ENCODE data around the gene KRT36. TPM values are rescaled to one million over a fixed set of nuclear protein-coding genes. Genes with fewer than 3 reads are reported as not detected.

The KRT36 gene
- total RNA-seq, 1 donor from 2014 or later, result not detected

DNA sequence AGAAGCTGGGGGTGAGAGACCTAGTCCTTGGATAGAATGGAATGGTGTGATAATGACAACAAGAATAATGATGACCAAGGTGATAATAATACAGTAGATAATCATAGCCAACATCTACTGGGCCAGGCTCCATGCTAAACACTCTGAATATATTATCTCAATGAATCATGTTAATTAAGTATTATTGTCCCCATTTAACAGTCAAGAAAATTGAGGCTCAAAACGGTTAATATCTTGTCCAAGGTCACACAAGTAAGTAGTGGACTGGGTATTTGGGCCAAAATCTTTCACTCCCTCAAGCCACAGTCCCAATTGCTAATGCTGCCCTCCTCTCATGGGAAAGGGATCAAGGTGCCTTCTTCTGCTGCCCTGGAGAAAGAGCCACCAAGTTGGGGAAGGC is 42.3 kb upstream of the KRT36 start:
- H3K27me3 Mint-ChIP-seq (ENCODE audit: low read depth), result peaks cover 15% of the 10 kb centered on the region
- H3K36me3 Mint-ChIP-seq, result peaks cover under 1% of the 10 kb centered on the region
- TF ChIP-seq, protein P1, sequence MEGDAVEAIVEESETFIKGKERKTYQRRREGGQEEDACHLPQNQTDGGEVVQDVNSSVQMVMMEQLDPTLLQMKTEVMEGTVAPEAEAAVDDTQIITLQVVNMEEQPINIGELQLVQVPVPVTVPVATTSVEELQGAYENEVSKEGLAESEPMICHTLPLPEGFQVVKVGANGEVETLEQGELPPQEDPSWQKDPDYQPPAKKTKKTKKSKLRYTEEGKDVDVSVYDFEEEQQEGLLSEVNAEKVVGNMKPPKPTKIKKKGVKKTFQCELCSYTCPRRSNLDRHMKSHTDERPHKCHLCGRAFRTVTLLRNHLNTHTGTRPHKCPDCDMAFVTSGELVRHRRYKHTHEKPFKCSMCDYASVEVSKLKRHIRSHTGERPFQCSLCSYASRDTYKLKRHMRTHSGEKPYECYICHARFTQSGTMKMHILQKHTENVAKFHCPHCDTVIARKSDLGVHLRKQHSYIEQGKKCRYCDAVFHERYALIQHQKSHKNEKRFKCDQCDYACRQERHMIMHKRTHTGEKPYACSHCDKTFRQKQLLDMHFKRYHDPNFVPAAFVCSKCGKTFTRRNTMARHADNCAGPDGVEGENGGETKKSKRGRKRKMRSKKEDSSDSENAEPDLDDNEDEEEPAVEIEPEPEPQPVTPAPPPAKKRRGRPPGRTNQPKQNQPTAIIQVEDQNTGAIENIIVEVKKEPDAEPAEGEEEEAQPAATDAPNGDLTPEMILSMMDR (IDR thresholded peaks at IDR 0.05; ENCODE audit: unreplicated experiment), result no peak
- peaks cover 62% of the 10 kb centered on the region for H3K4me1 Mint-ChIP-seq
- no peaks in the 10 kb centered on the region for H3K9me3 Mint-ChIP-seq
- no peak for DNase-seq (ENCODE audit: low spot score in 2 of 2, unreplicated experiment in 2 of 2)
- H3K27ac Mint-ChIP-seq, result no peak overlapping the region
- no peak overlapping the region for H3K4me3 Mint-ChIP-seq

DNA sequence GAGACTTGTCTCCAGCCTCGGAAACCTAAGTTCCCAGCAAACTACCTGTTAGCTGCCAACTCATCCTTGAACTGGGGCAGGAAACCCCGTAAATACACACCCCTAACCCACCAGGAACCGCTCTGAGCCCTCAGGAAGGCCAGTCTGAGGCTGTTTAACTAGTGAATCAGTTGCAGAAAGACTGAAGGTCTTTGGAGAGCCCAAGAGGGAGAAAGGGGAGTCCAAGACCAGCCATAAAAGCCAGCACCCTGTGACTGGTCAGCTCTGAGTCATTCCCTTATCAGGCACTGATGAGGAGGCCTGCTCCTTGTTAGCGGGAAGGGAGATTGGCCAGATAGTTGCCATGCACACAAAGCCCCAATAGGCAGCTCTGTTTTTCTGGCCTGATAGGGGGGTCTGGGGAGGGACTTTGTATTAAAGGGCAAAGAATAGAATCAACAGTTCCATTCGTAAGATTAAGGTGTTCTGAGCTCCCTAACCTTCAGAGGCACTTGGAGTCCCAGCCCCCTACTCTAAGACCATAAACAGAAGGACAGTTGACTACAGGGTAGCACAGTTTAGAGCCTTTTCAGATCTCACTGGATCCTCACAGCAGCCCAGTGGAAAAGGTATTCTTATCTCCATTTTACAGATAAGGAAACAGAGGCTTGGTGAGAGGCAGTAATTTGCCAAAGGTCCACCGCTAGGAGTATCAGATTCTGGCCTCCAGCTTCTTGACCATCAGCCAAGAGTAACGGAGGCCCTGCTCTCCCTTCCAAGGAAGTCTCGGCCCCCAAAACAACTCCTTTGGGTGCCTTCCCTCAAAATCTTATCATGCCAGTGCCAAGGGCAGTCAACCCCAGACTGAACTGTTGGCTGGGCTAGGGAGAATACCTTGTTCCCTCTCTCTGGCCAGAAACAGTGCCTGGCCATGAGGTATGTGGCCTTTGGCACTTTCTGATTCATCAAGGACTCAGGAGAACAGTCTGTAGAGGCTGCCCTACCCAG is 40.6 kb upstream of the KRT36 start:
- Mint-ChIP-seq H3K4me1 (peaks cover 58% of the 10 kb centered on the region), H3K27me3 (ENCODE audit: low read depth) (peaks cover 17% of the 10 kb centered on the region), H3K4me3 (no peak overlapping the region), H3K9me3 (no peaks in the 10 kb centered on the region), H3K27ac (peak overlapping the region; percentile 95), H3K36me3 (peaks cover 6% of the 10 kb centered on the region)
- no peak for DNase-seq (ENCODE audit: low spot score in 2 of 2, unreplicated experiment in 2 of 2)
- TF ChIP-seq, protein P1 (IDR thresholded peaks at IDR 0.05; ENCODE audit: unreplicated experiment), result no peak

DNA sequence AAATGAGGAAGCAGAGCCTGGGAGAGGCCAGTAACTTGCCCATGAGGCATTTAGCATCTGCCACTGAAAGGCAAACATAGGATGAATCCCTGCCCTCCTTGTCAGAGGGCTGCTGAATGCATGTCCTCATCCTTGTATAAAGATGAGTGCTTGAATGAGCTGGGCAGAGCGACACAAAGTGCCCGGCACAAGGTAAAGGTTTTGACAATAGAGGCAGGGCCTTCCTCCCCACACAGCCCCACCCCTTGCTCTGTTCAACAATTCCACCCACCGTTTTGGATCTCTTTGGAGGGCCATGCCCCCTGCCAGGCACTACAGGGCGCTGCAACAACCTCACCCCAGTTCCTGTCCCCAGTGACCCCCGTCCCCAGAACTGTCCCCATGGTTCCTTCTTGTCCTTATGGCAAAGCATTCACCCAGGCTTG is 39.8 kb upstream of the KRT36 start:
- peak overlapping the region; percentile 95 for H3K27ac Mint-ChIP-seq
- TF ChIP-seq, protein P1 (IDR thresholded peaks at IDR 0.05; ENCODE audit: unreplicated experiment), result no peak
- DNase-seq (ENCODE audit: low spot score in 2 of 2, unreplicated experiment in 2 of 2), result no peak
- peaks cover 17% of the 10 kb centered on the region for H3K27me3 Mint-ChIP-seq (ENCODE audit: low read depth)
- peaks cover 9% of the 10 kb centered on the region for H3K36me3 Mint-ChIP-seq
- H3K4me3 Mint-ChIP-seq, result peak overlapping the region; percentile 92
- H3K4me1 Mint-ChIP-seq, result peaks cover 60% of the 10 kb centered on the region
- H3K9me3 Mint-ChIP-seq, result no peaks in the 10 kb centered on the region

GRCh38 chr17:41528959-41529353 is 39.2 kb upstream of the KRT36 start:
- H3K27me3 Mint-ChIP-seq (ENCODE audit: low read depth), result peaks cover 17% of the 10 kb centered on the region
- no peaks in the 10 kb centered on the region for H3K9me3 Mint-ChIP-seq
- peaks cover 64% of the 10 kb centered on the region for H3K4me1 Mint-ChIP-seq
- H3K4me3 Mint-ChIP-seq, result peak overlapping the region; percentile 92
- H3K36me3 Mint-ChIP-seq, result peaks cover 13% of the 10 kb centered on the region
- H3K27ac Mint-ChIP-seq, result peak overlapping the region; percentile 95
- DNase-seq (ENCODE audit: low spot score in 2 of 2, unreplicated experiment in 2 of 2), result no peak
- TF ChIP-seq, protein P1 (IDR thresholded peaks at IDR 0.05; ENCODE audit: unreplicated experiment), result no peak

DNA sequence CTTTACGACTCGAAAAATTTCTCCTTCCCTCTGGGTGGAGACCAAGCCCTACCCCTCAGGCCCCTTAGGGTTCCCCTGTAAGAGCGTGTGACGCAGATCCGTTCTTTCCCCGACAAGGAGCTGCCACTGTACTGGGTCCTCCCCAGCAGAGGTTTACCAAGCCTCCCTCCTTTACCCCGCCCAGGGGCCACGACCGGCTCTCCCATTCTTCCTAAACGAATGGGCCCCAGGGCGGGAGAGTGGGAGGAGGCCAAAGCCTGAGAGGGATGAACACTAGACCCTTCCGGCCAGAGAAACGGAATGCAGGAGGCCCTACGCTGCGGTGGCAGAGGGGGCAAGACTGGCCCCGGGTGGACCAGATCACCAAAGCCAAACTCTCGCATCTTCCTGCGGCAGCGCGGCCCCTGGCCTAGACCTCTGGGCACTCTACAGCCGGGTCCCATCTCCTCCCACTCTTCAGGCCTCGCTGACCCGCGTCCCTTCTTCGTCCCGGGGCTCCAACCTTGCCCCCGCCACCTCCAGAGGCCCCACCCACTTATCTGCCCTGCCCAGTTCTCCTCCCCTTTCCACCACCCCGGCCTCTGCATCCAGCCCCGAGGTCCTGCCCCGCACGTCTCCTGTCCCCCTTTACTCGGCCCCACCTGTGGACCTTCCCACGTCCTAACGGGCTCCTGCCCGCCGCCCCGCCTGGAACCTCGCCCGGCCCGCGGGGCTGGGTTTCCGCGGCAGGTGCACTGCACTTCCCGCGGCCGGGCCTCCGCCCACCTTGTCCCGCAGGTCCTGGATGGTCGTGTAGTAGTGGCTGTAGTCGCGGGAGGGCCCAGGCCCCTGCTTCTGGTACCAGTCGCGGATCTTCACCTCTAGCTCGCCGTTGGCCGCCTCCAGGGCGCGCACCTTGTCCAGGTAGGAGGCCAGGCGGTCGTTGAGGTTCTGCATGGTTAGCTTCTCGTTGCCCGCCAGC is 37.6 kb upstream of the KRT36 start:
- H3K36me3 Mint-ChIP-seq, result peaks cover 23% of the 10 kb centered on the region
- no peak for DNase-seq (ENCODE audit: low spot score in 2 of 2, unreplicated experiment in 2 of 2)
- H3K27ac Mint-ChIP-seq, result peak overlapping the region; percentile 95
- peaks cover 17% of the 10 kb centered on the region for H3K27me3 Mint-ChIP-seq (ENCODE audit: low read depth)
- TF ChIP-seq, protein P1 (IDR thresholded peaks at IDR 0.05; ENCODE audit: unreplicated experiment), result no peak
- H3K4me3 Mint-ChIP-seq, result peak overlapping the region; percentile 92
- H3K4me1 Mint-ChIP-seq, result peaks cover 68% of the 10 kb centered on the region
- H3K9me3 Mint-ChIP-seq, result no peaks in the 10 kb centered on the region

Data from mesothelial cell of epicardium (in vitro differentiated cells).